Measurements from ENCODE around the gene DPPA3.

DPPA3 gene

DNA sequence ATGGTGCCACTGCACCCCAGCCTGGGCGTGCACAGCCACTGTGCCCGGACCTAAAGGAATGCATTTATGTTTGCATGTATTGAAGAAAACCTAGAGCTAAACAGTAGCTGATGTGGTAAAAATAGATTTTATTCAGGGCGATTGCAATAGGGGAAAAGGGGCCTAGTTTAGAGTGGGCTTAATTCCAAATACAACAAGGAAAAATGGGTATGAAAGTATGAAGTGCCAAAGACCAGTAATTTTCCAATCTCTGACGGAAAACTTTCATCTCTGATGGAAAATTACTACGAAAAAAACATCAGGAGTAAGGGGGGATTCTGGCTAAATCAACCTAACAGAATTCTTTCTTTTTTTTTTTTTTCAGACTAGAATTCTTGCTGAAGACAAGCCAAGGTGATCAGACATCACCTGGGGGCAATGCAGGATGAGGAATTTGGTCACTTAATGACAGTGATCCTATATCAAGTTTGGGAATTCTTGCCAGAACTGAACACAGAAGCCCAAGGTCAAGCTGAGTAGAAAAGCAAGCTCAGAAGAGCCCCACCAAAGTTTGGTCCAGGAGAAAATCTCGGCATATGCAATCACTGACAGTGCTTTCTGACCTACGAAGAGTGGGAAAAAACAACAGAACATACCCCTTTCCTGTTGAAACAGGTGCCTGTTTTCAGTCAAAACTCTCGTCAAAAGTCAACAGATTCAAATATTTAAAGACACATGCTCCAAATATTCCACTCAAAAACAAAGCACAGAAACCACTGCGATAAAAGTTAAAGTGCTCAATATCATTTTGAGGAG lies 31.8 kb upstream of the DPPA3 start:
- TF ChIP-seq, protein P1, sequence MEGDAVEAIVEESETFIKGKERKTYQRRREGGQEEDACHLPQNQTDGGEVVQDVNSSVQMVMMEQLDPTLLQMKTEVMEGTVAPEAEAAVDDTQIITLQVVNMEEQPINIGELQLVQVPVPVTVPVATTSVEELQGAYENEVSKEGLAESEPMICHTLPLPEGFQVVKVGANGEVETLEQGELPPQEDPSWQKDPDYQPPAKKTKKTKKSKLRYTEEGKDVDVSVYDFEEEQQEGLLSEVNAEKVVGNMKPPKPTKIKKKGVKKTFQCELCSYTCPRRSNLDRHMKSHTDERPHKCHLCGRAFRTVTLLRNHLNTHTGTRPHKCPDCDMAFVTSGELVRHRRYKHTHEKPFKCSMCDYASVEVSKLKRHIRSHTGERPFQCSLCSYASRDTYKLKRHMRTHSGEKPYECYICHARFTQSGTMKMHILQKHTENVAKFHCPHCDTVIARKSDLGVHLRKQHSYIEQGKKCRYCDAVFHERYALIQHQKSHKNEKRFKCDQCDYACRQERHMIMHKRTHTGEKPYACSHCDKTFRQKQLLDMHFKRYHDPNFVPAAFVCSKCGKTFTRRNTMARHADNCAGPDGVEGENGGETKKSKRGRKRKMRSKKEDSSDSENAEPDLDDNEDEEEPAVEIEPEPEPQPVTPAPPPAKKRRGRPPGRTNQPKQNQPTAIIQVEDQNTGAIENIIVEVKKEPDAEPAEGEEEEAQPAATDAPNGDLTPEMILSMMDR (conservative IDR thresholded peaks at IDR 0.05; ENCODE audit: low read depth, low read length): no peak
- H3K4me3 ChIP-seq (ENCODE audit: low read length): no peak overlapping the region
- no peak for DNase-seq (ENCODE audit: low read depth)

DNA sequence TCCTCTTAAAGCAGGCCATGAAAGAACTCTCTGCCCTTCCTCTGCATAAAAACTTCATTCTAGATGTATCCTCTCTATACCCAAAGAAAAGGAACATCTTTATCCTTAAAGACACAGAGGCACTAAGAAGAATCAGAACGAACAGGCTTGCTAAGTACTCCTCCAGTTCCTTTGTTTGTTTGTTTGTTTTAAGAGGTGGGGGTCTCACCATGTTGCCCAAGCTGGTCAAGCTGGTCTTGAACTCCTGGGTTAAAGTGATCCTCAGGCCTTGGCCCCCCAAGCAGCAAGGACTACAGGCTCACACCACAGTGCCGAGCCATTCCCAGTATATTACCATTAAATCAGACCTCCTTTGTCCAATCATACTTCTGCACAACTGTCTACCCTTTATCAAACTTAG lies 29.7 kb upstream of the DPPA3 start:
- DNase-seq (ENCODE audit: low read depth): no peak
- no peak overlapping the region for H3K4me3 ChIP-seq (ENCODE audit: low read length)
- TF ChIP-seq, protein P1 (conservative IDR thresholded peaks at IDR 0.05; ENCODE audit: low read depth, low read length): no peak

DNA sequence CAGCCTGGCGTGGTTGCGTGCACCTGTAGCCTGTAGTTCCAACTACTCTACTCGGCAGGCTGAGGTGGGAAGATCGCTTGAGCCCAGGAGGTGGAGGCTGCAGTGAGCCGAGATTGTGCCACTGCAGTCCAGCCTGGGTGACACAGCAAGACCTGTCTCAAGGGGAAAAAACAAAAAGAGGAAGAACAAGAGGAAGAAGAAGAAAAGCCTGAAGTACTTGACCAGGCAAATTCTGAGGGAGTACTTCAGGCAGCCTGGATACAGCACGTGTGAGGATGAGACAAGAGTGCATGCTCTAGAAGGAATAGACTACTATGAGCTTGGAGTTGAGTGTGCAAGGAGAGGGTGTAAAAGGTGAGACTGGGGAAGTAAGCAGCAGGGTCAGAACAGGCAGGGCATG lies 17.4 kb upstream of the DPPA3 start:
- no peak for DNase-seq (ENCODE audit: low read depth)
- TF ChIP-seq, protein P1 (conservative IDR thresholded peaks at IDR 0.05; ENCODE audit: low read depth, low read length): no peak
- H3K4me3 ChIP-seq (ENCODE audit: low read length): no peak overlapping the region

DNA sequence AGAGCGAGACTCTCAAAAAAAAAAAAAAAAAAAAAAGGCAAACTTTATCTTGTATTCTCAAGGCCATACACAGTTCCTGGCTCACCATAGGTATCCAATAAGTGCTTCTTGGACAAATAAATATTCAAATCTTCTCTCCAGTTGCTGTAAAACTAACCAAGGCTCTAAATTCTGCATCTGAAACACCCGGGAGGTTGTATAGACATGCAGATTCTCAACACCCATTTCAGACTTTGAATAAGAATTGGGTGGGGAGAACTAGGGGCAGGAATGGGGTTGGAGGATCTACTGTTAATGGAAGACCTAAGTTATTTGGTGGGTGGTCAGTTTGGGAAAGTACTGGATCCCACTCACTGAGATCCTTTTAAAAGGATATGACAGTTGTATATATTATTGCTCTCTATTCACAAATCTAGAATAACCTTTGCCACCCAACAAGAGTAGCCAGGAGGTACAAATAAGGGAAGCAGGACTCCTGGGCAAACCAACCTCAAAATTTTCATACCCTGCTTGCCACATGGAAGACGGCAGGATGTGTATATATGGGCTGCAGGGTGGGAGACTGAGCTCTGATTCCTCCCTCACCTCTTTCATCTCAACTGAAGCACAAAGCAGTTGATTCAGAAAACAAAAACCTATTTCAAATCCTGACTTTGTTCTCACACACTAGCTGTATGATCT lies 16.5 kb upstream of the DPPA3 start:
- TF ChIP-seq, protein P1 (conservative IDR thresholded peaks at IDR 0.05; ENCODE audit: low read depth, low read length): no peak
- DNase-seq (ENCODE audit: low read depth): no peak
- H3K4me3 ChIP-seq (ENCODE audit: low read length): no peak overlapping the region

DNA sequence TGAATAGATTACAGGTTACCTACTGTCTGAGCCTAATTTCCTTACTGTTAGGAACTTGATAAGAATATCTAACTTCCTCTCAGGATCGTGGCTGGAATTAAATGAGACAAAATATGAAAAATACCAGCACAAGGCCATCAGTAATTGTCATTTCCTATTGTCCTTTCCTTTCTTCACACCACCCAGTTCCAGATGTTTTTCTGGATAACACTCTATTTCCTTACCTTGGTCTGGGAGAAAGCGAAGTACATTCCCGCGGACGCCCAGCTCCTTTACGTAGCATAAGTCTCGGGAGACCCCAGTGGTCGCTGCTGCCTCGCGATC lies 16.0 kb upstream of the DPPA3 start:
- no peak for DNase-seq (ENCODE audit: low read depth)
- TF ChIP-seq, protein P1 (conservative IDR thresholded peaks at IDR 0.05; ENCODE audit: low read depth, low read length): no peak
- no peak overlapping the region for H3K4me3 ChIP-seq (ENCODE audit: low read length)

DNA sequence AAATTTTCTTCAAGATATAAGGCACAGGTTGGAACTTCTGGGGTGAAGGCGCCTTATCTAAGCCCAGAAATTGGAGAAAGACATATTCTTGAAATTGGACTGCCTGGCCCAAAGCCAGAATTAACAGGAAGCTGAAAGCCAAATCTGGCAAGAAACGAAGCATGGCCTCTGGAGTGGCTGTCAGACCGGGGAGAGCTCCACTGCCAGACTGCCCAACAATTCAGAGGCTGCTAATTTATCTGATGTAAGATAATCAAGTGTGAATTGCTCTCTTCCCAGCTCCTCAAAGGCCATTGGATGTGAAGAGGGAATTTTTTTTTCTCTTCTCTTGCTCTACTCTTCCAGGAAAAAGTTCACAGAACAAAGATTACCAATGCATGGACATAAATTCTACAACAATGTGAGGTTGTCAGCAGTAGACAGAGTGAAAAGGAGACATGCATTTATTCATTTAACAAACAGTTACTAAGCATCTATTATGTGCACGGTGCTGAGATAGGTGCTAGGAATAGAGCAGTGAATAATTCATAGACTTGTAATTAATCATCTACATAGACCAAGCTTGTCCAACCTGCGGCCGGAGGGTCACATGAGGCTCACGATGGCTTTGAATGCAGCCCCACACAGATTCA lies 15.6 kb upstream of the DPPA3 start, which contains the start of gene GDF3:
Gene GDF3 (minus strand): TSS at position 210 of the 632 bp plus-strand sequence. CDS start 47 bp downstream, at position 163.
- TF ChIP-seq, protein P1 (conservative IDR thresholded peaks at IDR 0.05; ENCODE audit: low read depth, low read length): no peak
- no peak within 1 kb of the TSS for H3K4me3 ChIP-seq (ENCODE audit: low read length)
- DNase-seq (ENCODE audit: low read depth): no peak

All from retinal pigment epithelial cell (primary cell).